B cell (primary cell): ENCODE measurements around the gene FMN1.

Source experiments
- EZH2 ChIP-seq: IDR thresholded peaks from 2 replicates; pipeline ENCODE4 v1.6.1; 2012; ENCODE audit warnings: borderline replicate concordance, low read depth, mild to moderate bottlenecking, moderate library complexity, low read length; ENCODE audit not compliant: insufficient read depth, poor library complexity, severe bottlenecking
- TF ChIP-seq, protein P1 (sequence below): fragments of 200-600 bp; IDR thresholded peaks from one replicate; pipeline ENCODE4 v1.8.0; 2022; ENCODE audit warnings: antibody characterized with exemption, mild to moderate bottlenecking

DNA sequence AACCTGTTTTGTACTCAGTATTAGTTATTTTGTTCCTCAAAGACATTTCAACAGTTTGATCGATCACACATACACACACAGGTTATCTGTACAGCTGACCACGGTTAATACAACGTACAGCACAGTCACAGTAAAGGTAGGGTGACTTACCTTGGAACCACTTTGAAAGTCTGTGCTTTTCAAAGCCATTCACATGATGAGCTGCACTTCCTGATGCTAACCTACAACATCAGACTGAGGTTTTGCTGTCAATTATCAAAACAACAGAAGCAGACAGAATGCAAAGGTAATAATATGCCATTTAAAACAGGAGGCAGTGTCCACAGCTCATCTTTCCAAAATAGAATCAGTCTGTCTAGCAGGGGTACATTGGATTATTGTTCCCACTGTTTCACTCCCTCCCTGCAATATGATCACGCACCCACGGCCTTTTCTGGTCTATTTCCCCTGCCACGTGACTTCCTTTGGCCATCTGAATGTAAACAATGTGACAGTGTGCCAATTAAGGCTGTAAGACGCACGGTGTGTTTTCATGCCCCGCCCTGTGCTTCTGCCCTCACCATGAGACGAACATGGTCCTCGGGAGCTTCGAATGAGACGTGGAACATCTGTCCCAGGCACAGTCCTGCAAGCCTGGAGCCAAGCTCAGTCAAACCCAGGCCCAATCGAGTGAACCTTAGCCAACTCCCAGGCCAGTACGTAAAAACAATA is 102.4 kb downstream of the FMN1 start:
- TF ChIP-seq, protein P1, sequence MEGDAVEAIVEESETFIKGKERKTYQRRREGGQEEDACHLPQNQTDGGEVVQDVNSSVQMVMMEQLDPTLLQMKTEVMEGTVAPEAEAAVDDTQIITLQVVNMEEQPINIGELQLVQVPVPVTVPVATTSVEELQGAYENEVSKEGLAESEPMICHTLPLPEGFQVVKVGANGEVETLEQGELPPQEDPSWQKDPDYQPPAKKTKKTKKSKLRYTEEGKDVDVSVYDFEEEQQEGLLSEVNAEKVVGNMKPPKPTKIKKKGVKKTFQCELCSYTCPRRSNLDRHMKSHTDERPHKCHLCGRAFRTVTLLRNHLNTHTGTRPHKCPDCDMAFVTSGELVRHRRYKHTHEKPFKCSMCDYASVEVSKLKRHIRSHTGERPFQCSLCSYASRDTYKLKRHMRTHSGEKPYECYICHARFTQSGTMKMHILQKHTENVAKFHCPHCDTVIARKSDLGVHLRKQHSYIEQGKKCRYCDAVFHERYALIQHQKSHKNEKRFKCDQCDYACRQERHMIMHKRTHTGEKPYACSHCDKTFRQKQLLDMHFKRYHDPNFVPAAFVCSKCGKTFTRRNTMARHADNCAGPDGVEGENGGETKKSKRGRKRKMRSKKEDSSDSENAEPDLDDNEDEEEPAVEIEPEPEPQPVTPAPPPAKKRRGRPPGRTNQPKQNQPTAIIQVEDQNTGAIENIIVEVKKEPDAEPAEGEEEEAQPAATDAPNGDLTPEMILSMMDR: no peak
- no peak for TF ChIP-seq EZH2
